Erythroblast (primary cell): ENCODE measurements around the gene NBEA.

Experiments
- GATA1 ChIP-seq: IDR thresholded peaks from 2 replicates; pipeline ENCODE4 v1.6.1; 2011; ENCODE audit warnings: low read depth, mild to moderate bottlenecking, control low read depth, low read length, moderate library complexity
- POLR2A ChIP-seq: IDR thresholded peaks from 2 replicates; pipeline ENCODE4 v1.6.1; 2011; ENCODE audit warnings: mild to moderate bottlenecking, low read length

DNA sequence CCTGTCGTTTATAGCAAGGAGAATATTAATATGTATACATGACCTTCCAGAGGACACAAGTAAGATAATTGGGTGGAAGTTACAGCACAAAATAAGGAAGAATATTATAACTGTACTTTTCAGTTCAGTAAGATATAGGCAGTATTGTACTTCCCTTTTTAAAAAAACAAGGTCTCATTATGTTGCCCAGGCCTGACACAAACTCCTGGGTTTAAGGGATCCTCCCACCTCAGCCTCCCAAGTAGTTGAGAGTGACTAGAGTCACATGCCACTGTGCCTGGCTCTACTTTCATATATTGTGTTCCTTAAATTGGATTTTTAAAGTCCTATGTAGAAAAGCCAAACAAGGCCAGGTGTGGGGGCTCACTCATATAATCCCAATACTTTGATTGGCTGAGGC is 553.9 kb downstream of the NBEA start:
- TF ChIP-seq POLR2A: no peak
- no peak for TF ChIP-seq GATA1
